Effector CD8-positive, alpha-beta T cell (primary cell): ENCODE results near the gene BCL6.
A peak's percentile ranks its signal among the peaks of the same experiment; 100 is the strongest.

Experiments used
- DNase-seq: peaks from one replicate; lab custom pipeline; 2025; lab: John Stamatoyannopoulos, UW
- total RNA-seq, 4 experiments: gene quantifications; one replicate each; lab custom pipeline; 2026; lab: John Stamatoyannopoulos, UW

Gene BCL6
- 29.7 to 70.1 (median 43.3) reads per million in 4 experiments for total RNA-seq

GRCh38 chr3:187745201-187746058 is at the start of gene BCL6:
Gene BCL6, minus strand, starts transcription at chr3:187745468. Its CDS starts 11,775 bp downstream, at chr3:187733693.
- DNase-seq, result peak; percentile 84

GRCh38 chr3:187794731-187795130 is 49.5 kb upstream of the BCL6 start:
- no peak for DNase-seq

- no peak for DNase-seq
Measured at GRCh38 chr3:187793618-187794017, 48.4 kb upstream of the BCL6 start.

- no peak for DNase-seq
Measured at GRCh38 chr3:187792521-187792920, 47.3 kb upstream of the BCL6 start.

GRCh38 chr3:187789872-187790271 is 44.6 kb upstream of the BCL6 start:
- DNase-seq, result no peak

GRCh38 chr3:187788984-187789857 is 44.0 kb upstream of the BCL6 start:
- no peak for DNase-seq

- no peak for DNase-seq
Measured at GRCh38 chr3:187783098-187783497, 37.8 kb upstream of the BCL6 start.

GRCh38 chr3:187782006-187782405 is 36.7 kb upstream of the BCL6 start:
- no peak for DNase-seq

GRCh38 chr3:187781001-187781400 is 35.7 kb upstream of the BCL6 start:
- DNase-seq, result no peak

- DNase-seq, result no peak
Measured at GRCh38 chr3:187778726-187779125, 33.5 kb upstream of the BCL6 start.

- no peak for DNase-seq
Measured at GRCh38 chr3:187777331-187777941, 32.2 kb upstream of the BCL6 start.

GRCh38 chr3:187775549-187775948 is 30.3 kb upstream of the BCL6 start:
- no peak for DNase-seq

- DNase-seq, result no peak
Measured at GRCh38 chr3:187774185-187774789, 29.0 kb upstream of the BCL6 start.

GRCh38 chr3:187773233-187774184 is 28.2 kb upstream of the BCL6 start:
- no peak for DNase-seq

GRCh38 chr3:187770224-187770623 is 25.0 kb upstream of the BCL6 start:
- no peak for DNase-seq

GRCh38 chr3:187769771-187770170 is 24.5 kb upstream of the BCL6 start:
- no peak for DNase-seq

- no peak for DNase-seq
Measured at GRCh38 chr3:187767266-187768012, 22.2 kb upstream of the BCL6 start.

GRCh38 chr3:187765342-187765741 is 20.1 kb upstream of the BCL6 start:
- DNase-seq, result no peak

- DNase-seq, result no peak
Measured at GRCh38 chr3:187763850-187764648, 18.8 kb upstream of the BCL6 start.
